Nephron progenitor cell (in vitro differentiated cells): ENCODE data around the gene BTN1A1.

Source experiments
- DNase-seq: peaks from one replicate; pipeline ENCODE4 v3.0.0; 2021
- H3K27ac Mint-ChIP-seq: 2 replicates; pipeline ENCODE4 v1.8.0; 2021; ENCODE audit warnings: mild to moderate bottlenecking, moderate library complexity, mixed read lengths
- H3K27me3 Mint-ChIP-seq: 2 replicates; pipeline ENCODE4 v1.8.0; 2021; ENCODE audit warnings: mild to moderate bottlenecking, low read depth, mixed read lengths; ENCODE audit not compliant: poor library complexity
- H3K36me3 Mint-ChIP-seq: 2 replicates; pipeline ENCODE4 v1.8.0; 2021; ENCODE audit warnings: low read depth, mixed read lengths
- H3K4me1 Mint-ChIP-seq: 2 replicates; pipeline ENCODE4 v1.8.0; 2021; ENCODE audit warnings: mixed read lengths
- H3K4me3 Mint-ChIP-seq: 2 replicates; pipeline ENCODE4 v1.8.0; 2021; ENCODE audit warnings: mild to moderate bottlenecking, moderate library complexity, mixed read lengths
- H3K9me3 Mint-ChIP-seq: 2 replicates; pipeline ENCODE4 v1.8.0; 2021; ENCODE audit warnings: mild to moderate bottlenecking, moderate library complexity, mixed read lengths
- CTCF ChIP-seq: fragments of 200-600 bp; sonication (generic); IDR thresholded peaks from 2 replicates; pipeline ENCODE4 v1.5.0; 2021; ENCODE audit warnings: antibody characterized with exemption

The BTN1A1 gene

GRCh38 chr6:26478100-26478984, 21.8 kb upstream of the BTN1A1 start:
- DNase-seq, result no peak
- Mint-ChIP-seq H3K36me3 (peaks cover 4% of the 10 kb centered on the region), H3K9me3 (peaks cover 23% of the 10 kb centered on the region), H3K4me3 (no peak overlapping the region), H3K27ac (no peak overlapping the region), H3K27me3 (peaks cover 10% of the 10 kb centered on the region), H3K4me1 (peaks cover 35% of the 10 kb centered on the region)
- no peak for TF ChIP-seq CTCF

GRCh38 chr6:26478985-26479278, 21.2 kb upstream of the BTN1A1 start:
- H3K9me3 Mint-ChIP-seq, result peaks cover 23% of the 10 kb centered on the region
- H3K4me1 Mint-ChIP-seq, result peaks cover 29% of the 10 kb centered on the region
- no peak overlapping the region for H3K4me3 Mint-ChIP-seq
- no peaks in the 10 kb centered on the region for H3K36me3 Mint-ChIP-seq
- H3K27ac Mint-ChIP-seq, result no peak overlapping the region
- no peak for DNase-seq
- no peak for TF ChIP-seq CTCF
- H3K27me3 Mint-ChIP-seq, result peaks cover 10% of the 10 kb centered on the region

GRCh38 chr6:26482338-26482737, 17.8 kb upstream of the BTN1A1 start:
- Mint-ChIP-seq H3K4me1 (no peaks in the 10 kb centered on the region), H3K36me3 (no peaks in the 10 kb centered on the region)

GRCh38 chr6:26483727-26484126, 16.4 kb upstream of the BTN1A1 start:
- Mint-ChIP-seq H3K4me1 (no peaks in the 10 kb centered on the region), H3K36me3 (peaks cover 7% of the 10 kb centered on the region)

More at GRCh38 chr6:26482338-26482737, 17.8 kb upstream of the BTN1A1 start:
- Mint-ChIP-seq H3K27me3 (peaks cover 7% of the 10 kb centered on the region), H3K27ac (no peak overlapping the region), H3K9me3 (peaks cover 37% of the 10 kb centered on the region), H3K4me3 (no peak overlapping the region)
- no peak for DNase-seq
- no peak for TF ChIP-seq CTCF

GRCh38 chr6:26484161-26484560, 15.9 kb upstream of the BTN1A1 start:
- Mint-ChIP-seq H3K9me3 (peaks cover 44% of the 10 kb centered on the region), H3K4me1 (no peaks in the 10 kb centered on the region), H3K4me3 (no peak overlapping the region), H3K36me3 (peaks cover 7% of the 10 kb centered on the region), H3K27me3 (peaks cover 7% of the 10 kb centered on the region), H3K27ac (no peak overlapping the region)
- DNase-seq, result no peak
- no peak for TF ChIP-seq CTCF

More at GRCh38 chr6:26483727-26484126, 16.4 kb upstream of the BTN1A1 start:
- no peak overlapping the region for H3K4me3 Mint-ChIP-seq
- H3K27me3 Mint-ChIP-seq, result peaks cover 7% of the 10 kb centered on the region
- H3K27ac Mint-ChIP-seq, result no peak overlapping the region
- TF ChIP-seq CTCF, result no peak
- DNase-seq, result no peak
- H3K9me3 Mint-ChIP-seq, result peaks cover 44% of the 10 kb centered on the region
